ENCODE results near the gene PRKAR2A.
"Not testable (repeated sequence)": the region's sequence is repeated elsewhere in the genome, so short reads cannot be mapped to it uniquely, and the experiment has no call there.

Gene PRKAR2A

GRCh38 chr3:48733752-48734518, 113.7 kb downstream of the PRKAR2A start:
- not testable (repeated sequence) for DNase-seq (ENCODE audit: low read depth in 2 of 2)

GRCh38 chr3:48727511-48727910, 120.2 kb downstream of the PRKAR2A start:
- no peak for DNase-seq (ENCODE audit: low read depth in 2 of 2)

- not testable (repeated sequence) for DNase-seq (ENCODE audit: low read depth in 2 of 2)
Observed at GRCh38 chr3:48725185-48725855, 122.4 kb downstream of the PRKAR2A start.

- no peak for DNase-seq (ENCODE audit: low read depth in 2 of 2)
Observed at GRCh38 chr3:48723725-48724124, 123.9 kb downstream of the PRKAR2A start.

GRCh38 chr3:48723293-48723692, 124.4 kb downstream of the PRKAR2A start:
- not testable (repeated sequence) for DNase-seq (ENCODE audit: low read depth in 2 of 2)

GRCh38 chr3:48716982-48717746, 130.5 kb downstream of the PRKAR2A start, which contains the start of gene IP6K2:
Gene IP6K2 (minus strand): TSS chr3:48717221. CDS start chr3:48695291, 21,930 bp downstream.
- peak; percentile 98 to 99 for DNase-seq (ENCODE audit: low read depth in 2 of 2)

- DNase-seq (ENCODE audit: low read depth in 2 of 2): no peak
Observed at GRCh38 chr3:48716508-48716981, 131.1 kb downstream of the PRKAR2A start.

GRCh38 chr3:48715174-48715800, 132.4 kb downstream of the PRKAR2A start:
- no peak for DNase-seq (ENCODE audit: low read depth in 2 of 2)

- no peak for DNase-seq (ENCODE audit: low read depth in 2 of 2)
Observed at GRCh38 chr3:48711727-48712126, 135.9 kb downstream of the PRKAR2A start.

GRCh38 chr3:48709051-48709461, 138.6 kb downstream of the PRKAR2A start:
- DNase-seq (ENCODE audit: low read depth in 2 of 2): no peak

GRCh38 chr3:48708481-48708889, 139.2 kb downstream of the PRKAR2A start:
- DNase-seq (ENCODE audit: low read depth in 2 of 2): no peak

GRCh38 chr3:48707157-48707556, 140.5 kb downstream of the PRKAR2A start:
- DNase-seq (ENCODE audit: low read depth in 2 of 2): no peak

- DNase-seq (ENCODE audit: low read depth in 2 of 2): no peak
Observed at GRCh38 chr3:48702320-48702920, 145.3 kb downstream of the PRKAR2A start.

GRCh38 chr3:48700731-48701405, 146.8 kb downstream of the PRKAR2A start:
- no peak for DNase-seq (ENCODE audit: low read depth in 2 of 2)

- no peak for DNase-seq (ENCODE audit: low read depth in 2 of 2)
Observed at GRCh38 chr3:48698891-48699290, 148.8 kb downstream of the PRKAR2A start.

GRCh38 chr3:48697952-48698351, 149.7 kb downstream of the PRKAR2A start:
- DNase-seq (ENCODE audit: low read depth in 2 of 2): no peak

- no peak for DNase-seq (ENCODE audit: low read depth in 2 of 2)
Observed at GRCh38 chr3:48696601-48697000, 151.1 kb downstream of the PRKAR2A start.
